Myocyte (in vitro differentiated cells): Measurements from ENCODE around the gene NPW. TPM values are rescaled to one million over a fixed set of nuclear protein-coding genes. Genes with fewer than 3 reads are reported as not detected.
"Not testable (repeated sequence)": the region's sequence is repeated elsewhere in the genome, so short reads cannot be mapped to it uniquely, and the experiment has no call there.

ENCODE experiments used
- DNase-seq: peaks from one replicate; pipeline ENCODE4 v3.0.0-alpha.2; 2012; ENCODE audit warnings: low read depth
- total RNA-seq: library from RNA; depleted of rRNA; stranded (reverse); fragments of >200 nt; gene quantifications from 2 replicates; pipeline ENCODE4 v1.2.3, GENCODE V29; 2014

Gene NPW
- total RNA-seq, 1 donor from 2014 or later, result 0.29 TPM

- no peak for DNase-seq
Observed at GRCh38 chr16:2019921-2020831, 591 bp downstream of the NPW start.

GRCh38 chr16:2022723-2023091, 3.1 kb downstream of the NPW start:
- DNase-seq, result no peak

- peak; percentile 88 for DNase-seq
Observed at GRCh38 chr16:2023092-2024031, 3.8 kb downstream of the NPW start.

- DNase-seq, result no peak
Observed at GRCh38 chr16:2024032-2024420, 4.4 kb downstream of the NPW start.

- DNase-seq, result no peak
Observed at GRCh38 chr16:2025251-2025650, 5.7 kb downstream of the NPW start.

- no peak for DNase-seq
Observed at GRCh38 chr16:2025878-2026460, 6.4 kb downstream of the NPW start.

GRCh38 chr16:2026461-2027023, 7.0 kb downstream of the NPW start, which contains the start of gene NHERF2:
Gene NHERF2 (plus strand): TSS chr16:2026902. CDS start chr16:2027006, 104 bp downstream.
- no peak for DNase-seq

GRCh38 chr16:2027024-2028010, 7.7 kb downstream of the NPW start:
- DNase-seq, result no peak

GRCh38 chr16:2028146-2028545, 8.6 kb downstream of the NPW start:
- no peak for DNase-seq

- DNase-seq, result no peak
Observed at GRCh38 chr16:2028620-2029220, 9.1 kb downstream of the NPW start.

- DNase-seq, result no peak
Observed at GRCh38 chr16:2029350-2029749, 9.8 kb downstream of the NPW start.

- no peak for DNase-seq
Observed at GRCh38 chr16:2030036-2030435, 10.5 kb downstream of the NPW start.

- no peak for DNase-seq
Observed at GRCh38 chr16:2031081-2031577, 11.5 kb downstream of the NPW start.

GRCh38 chr16:2032285-2033056, 12.9 kb downstream of the NPW start:
- DNase-seq, result no peak

GRCh38 chr16:2033057-2033908, 13.7 kb downstream of the NPW start:
- DNase-seq, result peak; percentile 48

- DNase-seq, result not testable (repeated sequence)
Observed at GRCh38 chr16:2033909-2034695, 14.5 kb downstream of the NPW start.
